K562 (cell line): ENCODE results near the gene BTF3L4. TPM values are rescaled to one million over a fixed set of nuclear protein-coding genes. Genes with fewer than 3 reads are reported as not detected.

Experiments used
- ATAC-seq: fragments of 200-7000 bp; cut with Tn5 transposase; 3 replicates; pipeline ENCODE4 v1.9.1; 2020; ENCODE audit warnings: moderate library complexity
- BruUV-seq: library from RNA; stranded (reverse); fragments of 400-500 nt; replicated peaks from 2 replicates; lab custom pipeline; 2021; lab: Mats Ljungman, UMichigan
- CTCF ChIA-PET: fragments of 300-600 bp; formaldehyde crosslinking; extraction: SDS; loops from one replicate; lab custom pipeline; 2021; ENCODE audit warnings: low intra/inter-chr PET ratio; lab: Yijun Ruan, JAX
- POLR2A ChIA-PET: fragments of 300-600, 350-650 bp; sonication (Branson Sonifier 250); formaldehyde crosslinking; extraction: SDS; loops from one replicate; lab custom pipeline; 2021; ENCODE audit warnings: antibody characterized with exemption, inconsistent platforms; lab: Yijun Ruan, JAX
- DNase-seq, 4 experiments: peaks; one replicate each; pipeline versions ENCODE4 v3.0.0 to v3.0.0-alpha.2; 2011 to 2018; ENCODE audit warnings: low spot score in 3 of 4, mixed read lengths in 3 of 4; ENCODE audit errors: extremely low read depth in 1 of 4
- FAIRE-seq: peaks from 2 replicates; lab custom pipeline; 2011; peaks lifted over from hg19 to GRCh38; lab: Jason Lieb, UNC
- H2AFZ ChIP-seq: 2 replicates; pipeline ENCODE4 v1.6.0; 2011; ENCODE audit warnings: low read depth, low read length, control low read depth, inconsistent platforms
- H3K27ac ChIP-seq: fragments of 200-600 bp; 3 replicates; pipeline ENCODE4 v1.8.0; 2011; ENCODE audit warnings: low read depth, mild to moderate bottlenecking, control low read depth, inconsistent platforms, low read length, moderate library complexity, mixed read lengths; ENCODE audit errors: extremely low read depth
- H3K27me3 ChIP-seq, 2 experiments: fragments of 300-600 bp in 1 of 2; 2 replicates in 1 of 2; 3 replicates in 1 of 2; pipeline versions ENCODE4 v1.6.0 to v1.8.0; 2011; ENCODE audit warnings: inconsistent platforms in 2 of 2, low read length in 2 of 2, mild to moderate bottlenecking in 1 of 2, mixed read lengths in 1 of 2, moderate library complexity in 1 of 2; ENCODE audit not compliant: control insufficient read depth in 2 of 2, insufficient read depth in 2 of 2
- H3K36me3 ChIP-seq: fragments of 300-600 bp; 3 replicates; pipeline ENCODE4 v1.8.0; 2011; ENCODE audit warnings: mild to moderate bottlenecking, low read length, inconsistent platforms; ENCODE audit not compliant: control insufficient read depth, insufficient read depth
- H3K4me1 ChIP-seq, 2 experiments: fragments of 200-600 bp in 1 of 2; replicated peaks in 1 of 2; 2 replicates in 1 of 2; 3 replicates in 1 of 2; pipeline versions ENCODE4 v1.5.1 to v1.8.0; 2011; ENCODE audit warnings: inconsistent platforms in 2 of 2, low read length in 2 of 2, mild to moderate bottlenecking in 1 of 2, mixed read lengths in 1 of 2, moderate library complexity in 1 of 2; ENCODE audit not compliant: control insufficient read depth in 2 of 2, insufficient read depth in 2 of 2
- H3K4me2 ChIP-seq: 2 replicates; pipeline ENCODE4 v1.6.1; 2011; ENCODE audit warnings: low read length, control low read depth, inconsistent platforms, mixed read lengths; ENCODE audit not compliant: insufficient read depth
- H3K4me3 ChIP-seq: fragments of 200-600 bp; sonication (generic), shearing (Covaris generic); 2 replicates; pipeline ENCODE4 v1.5.1; 2016; ENCODE audit warnings: control low read depth, inconsistent platforms
- H3K79me2 ChIP-seq: fragments of 200-600 bp; 3 replicates; pipeline ENCODE4 v1.8.0; 2011; ENCODE audit warnings: low read length, inconsistent platforms; ENCODE audit not compliant: control insufficient read depth, insufficient read depth
- H3K9ac ChIP-seq, 2 experiments: 2 replicates each; pipeline versions ENCODE4 v1.6.0 to v1.6.1; 2011; ENCODE audit warnings: low read depth in 2 of 2, low read length in 2 of 2, control low read depth in 1 of 2, inconsistent platforms in 1 of 2, mild to moderate bottlenecking in 1 of 2, mixed read lengths in 1 of 2; ENCODE audit not compliant: insufficient read depth in 1 of 2
- H3K9me1 ChIP-seq: one replicate; pipeline ENCODE4 v1.6.0; 2011; ENCODE audit warnings: inconsistent platforms, mild to moderate bottlenecking, low read length, moderate library complexity; ENCODE audit not compliant: control insufficient read depth, insufficient read depth
- H3K9me3 ChIP-seq: replicated peaks from 2 replicates; pipeline ENCODE4 v1.5.1; 2011; ENCODE audit warnings: low read depth, low read length, inconsistent platforms; ENCODE audit not compliant: control insufficient read depth, insufficient read depth
- H4K20me1 ChIP-seq: replicated peaks from 2 replicates; pipeline ENCODE4 v1.6.1; 2011; ENCODE audit warnings: low read length, inconsistent platforms, mixed read lengths; ENCODE audit not compliant: control insufficient read depth, insufficient read depth
- CBX3 ChIP-seq, 2 experiments: IDR thresholded peaks; 1 replicate in 1 of 2; 2 replicates in 1 of 2; pipeline ENCODE4 v1.6.1; 2012; ENCODE audit warnings: inconsistent platforms in 2 of 2, low read length in 2 of 2, borderline replicate concordance in 1 of 2, control low read depth in 1 of 2
- FOXK1 ChIP-seq: sonication (generic); formaldehyde crosslinking; IDR thresholded peaks from 2 replicates; pipeline ENCODE4 v1.8.0; 2022; ENCODE audit warnings: missing genetic modification reagents, mild to moderate bottlenecking, borderline replicate concordance
- FUS ChIP-seq: fragments of 200-400 bp; formaldehyde crosslinking; optimal IDR thresholded peaks from 2 replicates; pipeline ENCODE3; 2017; ENCODE audit warnings: low read depth, low read length
- NRF1 ChIP-seq, 2 experiments: fragments of 450-650 bp; IDR thresholded peaks in 1 of 2; conservative IDR thresholded peaks in 1 of 2; 2 replicates each; pipeline ENCODE4 v1.6.1; 2014; ENCODE audit warnings: mild to moderate bottlenecking in 2 of 2
- RBFOX2 ChIP-seq: fragments of 200-400 bp; formaldehyde crosslinking; IDR thresholded peaks from 2 replicates; pipeline ENCODE4 v1.6.1; 2017; ENCODE audit warnings: low read depth, mild to moderate bottlenecking, low read length, moderate library complexity
- RBM34 ChIP-seq: fragments of 200-400 bp; formaldehyde crosslinking; IDR thresholded peaks from 2 replicates; pipeline ENCODE4 v1.6.1; 2018; ENCODE audit warnings: low read length, borderline replicate concordance; ENCODE audit not compliant: insufficient read depth
- U2AF1 ChIP-seq: fragments of 200-400 bp; formaldehyde crosslinking; optimal IDR thresholded peaks from 2 replicates; pipeline ENCODE3; 2017; ENCODE audit warnings: mild to moderate bottlenecking, low read depth, low read length, moderate library complexity
- WGBS: fragments of 100-300 bp; shearing (Covaris generic); methylation state at CpG from one replicate; pipeline ENCODE4 v1.1.6; 2016; ENCODE audit warnings: low coverage, mixed read lengths; ENCODE audit not compliant: insufficient coverage; ENCODE audit errors: missing lambda C conversion rate; 5-methylcytosine and 5-hydroxymethylcytosine counted together
- in situ Hi-C: fragments of 300-500 bp; cut with MboI; formaldehyde crosslinking; loops from 4 replicates; pipeline ENCODE4 v1.15.0; 2018; ENCODE audit warnings: inconsistent platforms, mixed read lengths
- intact Hi-C: fragments of 100-400 bp; cut with micrococcal nuclease; formaldehyde crosslinking; loops from 2 replicates; pipeline ENCODE4 v1.14.2; 2022
- polyA plus RNA-seq, 8 experiments: library from polyadenylated mRNA; depleted of rRNA in 4 of 8; stranded (reverse) in 5 of 8; unstranded in 3 of 8; fragments of >200 nt; fragmentation: Nextera tagmentation in 2 of 8; fragmentation: Illumina TruSeq in 1 of 8; extraction: Ambion mirVana in 2 of 8; extraction: Trizol in 1 of 8; gene quantifications; 2 replicates each; pipeline versions ENCODE4 v1.2.1 to v1.2.3, GENCODE V29; 2011 to 2014; ENCODE audit warnings: inconsistent platforms in 1 of 8, missing spikeins in 1 of 8
- total RNA-seq, 7 experiments: library from RNA; depleted of rRNA in 6 of 7; stranded (reverse); fragments of >200 nt in 6 of 7; fragmentation: Illumina TruSeq in 2 of 7; extraction: Trizol in 2 of 7; gene quantifications; 2 replicates each; pipeline versions ENCODE4 v1.2.1 to v1.2.3, GENCODE V29; 2011 to 2021; ENCODE audit warnings: low replicate concordance in 1 of 7
- TF ChIP-seq, protein P1 (sequence below): fragments of 450-650 bp; IDR thresholded peaks from 2 replicates; pipeline ENCODE4 v1.6.1; 2016; ENCODE audit warnings: mild to moderate bottlenecking
- TF ChIP-seq, protein P2 (sequence below): fragments of 450-650 bp; IDR thresholded peaks from 2 replicates; pipeline ENCODE4 v1.6.1; 2017; ENCODE audit warnings: mild to moderate bottlenecking, moderate library complexity
- TF ChIP-seq, protein P3 (sequence below): IDR thresholded peaks from 2 replicates; pipeline ENCODE4 v1.6.1; 2014; ENCODE audit warnings: antibody characterized with exemption

BTF3L4 gene
- total and polyA plus RNA-seq, 9 of the 15 experiments (the other 6 are each of a cell fraction or from before 2014, with no cell fraction given): 40.1 to 106 (median 88.8) TPM

DNA sequence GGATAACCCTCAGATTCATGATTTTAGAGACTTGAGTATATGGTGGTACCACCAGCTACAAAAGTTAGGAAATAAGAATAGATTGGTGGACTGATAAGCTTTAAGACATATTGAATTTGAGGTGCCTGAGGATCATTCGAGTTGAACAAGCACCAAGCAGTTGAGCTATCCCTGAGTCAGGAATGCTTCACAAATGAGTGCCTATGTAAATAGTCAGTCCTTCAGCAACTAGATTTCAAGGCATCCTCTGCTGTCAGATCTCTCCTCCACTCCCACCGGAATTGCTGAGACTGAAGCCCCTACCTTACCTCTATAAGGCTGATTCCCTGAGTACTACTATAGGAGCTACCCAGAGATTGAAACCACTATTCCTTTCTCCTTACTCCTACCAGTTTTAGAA, 7.1 kb downstream of the BTF3L4 start:
- peaks cover 52% of the 10 kb centered on the region for H3K79me2 ChIP-seq
- peak; percentile 53 for TF ChIP-seq RBFOX2
- no peak for TF ChIP-seq NRF1 (conservative IDR thresholded peaks at IDR 0.05 in 1 of 2, IDR thresholded peaks at IDR 0.05 in 1 of 2)
- H2AFZ ChIP-seq: no peak overlapping the region
- FAIRE-seq (no peak), ATAC-seq (no peak), DNase-seq (no peak)
- BruUV-seq: no TSS peak
- no peak overlapping the region for H3K9ac ChIP-seq
- H3K4me3 ChIP-seq: no peak overlapping the region
- CTCF ChIA-PET: no interaction called here
- intact Hi-C loops (no loop called here), in situ Hi-C loops (no loop called here)
- POLR2A ChIA-PET: interaction anchor here (0.7 to 3.1 kb wide), 5 partner anchors 8 to 96 kb away, joined by 4 to 16 read pairs (median 12); partner anchors contain the start of gene TXNDC12
- H4K20me1 ChIP-seq: no peaks in the 10 kb centered on the region
- H3K27ac ChIP-seq: no peak overlapping the region
- H3K9me1 ChIP-seq: no peaks in the 10 kb centered on the region
- H3K4me2 ChIP-seq: no peak overlapping the region
- H3K4me1 ChIP-seq: peaks cover 2% of the 10 kb centered on the region in 2 experiments; a peak in 3 of 5 replicates
- H3K9me3 ChIP-seq: no peaks in the 10 kb centered on the region
- peaks cover 85% of the 10 kb centered on the region for H3K36me3 ChIP-seq
- WGBS: 86% methylated on average over 2 of the region's 2 CpGs
- no peaks in the 10 kb centered on the region for H3K27me3 ChIP-seq

DNA sequence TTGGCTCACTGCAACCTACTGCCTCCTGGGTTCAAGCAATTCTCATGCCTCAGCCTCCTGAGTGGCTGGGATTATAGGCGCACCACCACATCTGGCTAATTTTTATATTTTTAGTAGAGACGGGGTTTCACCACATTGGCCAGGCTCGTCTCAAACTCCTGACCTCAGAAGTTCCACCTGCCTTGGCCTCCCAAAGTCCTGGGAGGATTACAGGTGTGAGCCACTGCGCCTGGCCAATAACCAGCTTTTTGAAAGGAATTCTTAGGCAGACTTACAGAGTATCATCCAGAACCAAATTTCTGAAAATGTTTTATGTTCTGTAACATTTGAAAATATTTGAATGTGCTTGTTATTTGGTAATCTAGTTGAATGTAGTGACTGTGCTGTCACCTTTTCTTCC, 14.6 kb downstream of the BTF3L4 start:
- DNase-seq (no peak), ATAC-seq (no peak), FAIRE-seq (no peak)
- 93% methylated on average over 4 of the region's 4 CpGs for WGBS
- in situ Hi-C loops: no loop called here
- Histone ChIP-seq H3K4me2 (no peak overlapping the region), H3K4me3 (no peak overlapping the region), H3K27me3 (no peaks in the 10 kb centered on the region), H2AFZ (no peak overlapping the region), H3K9me1 (no peaks in the 10 kb centered on the region), H4K20me1 (no peaks in the 10 kb centered on the region), H3K27ac (no peak overlapping the region), H3K9me3 (no peaks in the 10 kb centered on the region), H3K36me3 (peaks cover 72% of the 10 kb centered on the region), H3K4me1 (peaks cover 0 to 8% of the 10 kb centered on the region in 2 experiments; a peak in 3 of 5 replicates), H3K9ac (no peak overlapping the region), H3K79me2 (peaks cover 55% of the 10 kb centered on the region)
- POLR2A ChIA-PET: interaction anchor here (1.1 to 1.9 kb wide), 5 partner anchors 8 to 37 kb away, joined by 3 to 12 read pairs (median 10); partner anchors contain the start of genes BTF3L4 and KTI12
- intact Hi-C loops: no loop called here
- BruUV-seq: no TSS peak
- CTCF ChIA-PET: no interaction called here
- TF ChIP-seq, protein P1, sequence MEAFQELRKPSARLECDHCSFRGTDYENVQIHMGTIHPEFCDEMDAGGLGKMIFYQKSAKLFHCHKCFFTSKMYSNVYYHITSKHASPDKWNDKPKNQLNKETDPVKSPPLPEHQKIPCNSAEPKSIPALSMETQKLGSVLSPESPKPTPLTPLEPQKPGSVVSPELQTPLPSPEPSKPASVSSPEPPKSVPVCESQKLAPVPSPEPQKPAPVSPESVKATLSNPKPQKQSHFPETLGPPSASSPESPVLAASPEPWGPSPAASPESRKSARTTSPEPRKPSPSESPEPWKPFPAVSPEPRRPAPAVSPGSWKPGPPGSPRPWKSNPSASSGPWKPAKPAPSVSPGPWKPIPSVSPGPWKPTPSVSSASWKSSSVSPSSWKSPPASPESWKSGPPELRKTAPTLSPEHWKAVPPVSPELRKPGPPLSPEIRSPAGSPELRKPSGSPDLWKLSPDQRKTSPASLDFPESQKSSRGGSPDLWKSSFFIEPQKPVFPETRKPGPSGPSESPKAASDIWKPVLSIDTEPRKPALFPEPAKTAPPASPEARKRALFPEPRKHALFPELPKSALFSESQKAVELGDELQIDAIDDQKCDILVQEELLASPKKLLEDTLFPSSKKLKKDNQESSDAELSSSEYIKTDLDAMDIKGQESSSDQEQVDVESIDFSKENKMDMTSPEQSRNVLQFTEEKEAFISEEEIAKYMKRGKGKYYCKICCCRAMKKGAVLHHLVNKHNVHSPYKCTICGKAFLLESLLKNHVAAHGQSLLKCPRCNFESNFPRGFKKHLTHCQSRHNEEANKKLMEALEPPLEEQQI: no peak
- TF ChIP-seq U2AF1 (no peak), RBM34 (no peak), FOXK1 (CRISPR knock-in tag) (no peak), CBX3 (IDR thresholded peaks at IDR 0.05; ENCODE audit: borderline replicate concordance in 1 of 2, low read length in 2 of 2) (no peak), FUS (no peak)
- TF ChIP-seq, protein P2, sequence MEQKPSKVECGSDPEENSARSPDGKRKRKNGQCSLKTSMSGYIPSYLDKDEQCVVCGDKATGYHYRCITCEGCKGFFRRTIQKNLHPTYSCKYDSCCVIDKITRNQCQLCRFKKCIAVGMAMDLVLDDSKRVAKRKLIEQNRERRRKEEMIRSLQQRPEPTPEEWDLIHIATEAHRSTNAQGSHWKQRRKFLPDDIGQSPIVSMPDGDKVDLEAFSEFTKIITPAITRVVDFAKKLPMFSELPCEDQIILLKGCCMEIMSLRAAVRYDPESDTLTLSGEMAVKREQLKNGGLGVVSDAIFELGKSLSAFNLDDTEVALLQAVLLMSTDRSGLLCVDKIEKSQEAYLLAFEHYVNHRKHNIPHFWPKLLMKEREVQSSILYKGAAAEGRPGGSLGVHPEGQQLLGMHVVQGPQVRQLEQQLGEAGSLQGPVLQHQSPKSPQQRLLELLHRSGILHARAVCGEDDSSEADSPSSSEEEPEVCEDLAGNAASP: no peak
- TF ChIP-seq, protein P3, sequence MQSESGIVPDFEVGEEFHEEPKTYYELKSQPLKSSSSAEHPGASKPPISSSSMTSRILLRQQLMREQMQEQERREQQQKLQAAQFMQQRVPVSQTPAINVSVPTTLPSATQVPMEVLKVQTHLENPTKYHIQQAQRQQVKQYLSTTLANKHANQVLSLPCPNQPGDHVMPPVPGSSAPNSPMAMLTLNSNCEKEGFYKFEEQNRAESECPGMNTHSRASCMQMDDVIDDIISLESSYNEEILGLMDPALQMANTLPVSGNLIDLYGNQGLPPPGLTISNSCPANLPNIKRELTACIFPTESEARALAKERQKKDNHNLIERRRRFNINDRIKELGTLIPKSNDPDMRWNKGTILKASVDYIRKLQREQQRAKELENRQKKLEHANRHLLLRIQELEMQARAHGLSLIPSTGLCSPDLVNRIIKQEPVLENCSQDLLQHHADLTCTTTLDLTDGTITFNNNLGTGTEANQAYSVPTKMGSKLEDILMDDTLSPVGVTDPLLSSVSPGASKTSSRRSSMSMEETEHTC: no peak
